NCI-H345 treated with DMSO at 0.1 percent for 48 hours (cell line): ENCODE results near the gene SH3D19.

ENCODE experiments used
- DNase-seq: peaks from one replicate; lab custom pipeline; 2025; ENCODE audit not compliant: unreplicated experiment; lab: John Stamatoyannopoulos, UW

Gene SH3D19, protein sequence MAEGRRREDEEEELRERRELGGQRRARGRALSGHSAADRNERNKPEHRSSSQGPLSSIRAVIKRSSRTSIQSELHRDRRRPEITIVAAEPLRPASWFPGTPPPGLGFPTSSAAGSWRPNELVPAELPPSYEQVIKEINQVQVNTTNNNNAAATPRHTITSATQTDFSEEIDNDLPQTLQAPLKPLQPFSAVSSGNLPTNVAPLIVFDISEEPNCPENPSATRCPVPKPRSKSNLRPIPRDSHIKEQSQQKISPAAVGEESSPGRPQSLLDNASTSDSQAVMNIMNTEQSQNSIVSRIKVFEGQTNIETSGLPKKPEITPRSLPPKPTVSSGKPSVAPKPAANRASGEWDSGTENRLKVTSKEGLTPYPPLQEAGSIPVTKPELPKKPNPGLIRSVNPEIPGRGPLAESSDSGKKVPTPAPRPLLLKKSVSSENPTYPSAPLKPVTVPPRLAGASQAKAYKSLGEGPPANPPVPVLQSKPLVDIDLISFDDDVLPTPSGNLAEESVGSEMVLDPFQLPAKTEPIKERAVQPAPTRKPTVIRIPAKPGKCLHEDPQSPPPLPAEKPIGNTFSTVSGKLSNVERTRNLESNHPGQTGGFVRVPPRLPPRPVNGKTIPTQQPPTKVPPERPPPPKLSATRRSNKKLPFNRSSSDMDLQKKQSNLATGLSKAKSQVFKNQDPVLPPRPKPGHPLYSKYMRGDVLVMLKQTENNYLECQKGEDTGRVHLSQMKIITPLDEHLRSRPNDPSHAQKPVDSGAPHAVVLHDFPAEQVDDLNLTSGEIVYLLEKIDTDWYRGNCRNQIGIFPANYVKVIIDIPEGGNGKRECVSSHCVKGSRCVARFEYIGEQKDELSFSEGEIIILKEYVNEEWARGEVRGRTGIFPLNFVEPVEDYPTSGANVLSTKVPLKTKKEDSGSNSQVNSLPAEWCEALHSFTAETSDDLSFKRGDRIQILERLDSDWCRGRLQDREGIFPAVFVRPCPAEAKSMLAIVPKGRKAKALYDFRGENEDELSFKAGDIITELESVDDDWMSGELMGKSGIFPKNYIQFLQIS

DNA sequence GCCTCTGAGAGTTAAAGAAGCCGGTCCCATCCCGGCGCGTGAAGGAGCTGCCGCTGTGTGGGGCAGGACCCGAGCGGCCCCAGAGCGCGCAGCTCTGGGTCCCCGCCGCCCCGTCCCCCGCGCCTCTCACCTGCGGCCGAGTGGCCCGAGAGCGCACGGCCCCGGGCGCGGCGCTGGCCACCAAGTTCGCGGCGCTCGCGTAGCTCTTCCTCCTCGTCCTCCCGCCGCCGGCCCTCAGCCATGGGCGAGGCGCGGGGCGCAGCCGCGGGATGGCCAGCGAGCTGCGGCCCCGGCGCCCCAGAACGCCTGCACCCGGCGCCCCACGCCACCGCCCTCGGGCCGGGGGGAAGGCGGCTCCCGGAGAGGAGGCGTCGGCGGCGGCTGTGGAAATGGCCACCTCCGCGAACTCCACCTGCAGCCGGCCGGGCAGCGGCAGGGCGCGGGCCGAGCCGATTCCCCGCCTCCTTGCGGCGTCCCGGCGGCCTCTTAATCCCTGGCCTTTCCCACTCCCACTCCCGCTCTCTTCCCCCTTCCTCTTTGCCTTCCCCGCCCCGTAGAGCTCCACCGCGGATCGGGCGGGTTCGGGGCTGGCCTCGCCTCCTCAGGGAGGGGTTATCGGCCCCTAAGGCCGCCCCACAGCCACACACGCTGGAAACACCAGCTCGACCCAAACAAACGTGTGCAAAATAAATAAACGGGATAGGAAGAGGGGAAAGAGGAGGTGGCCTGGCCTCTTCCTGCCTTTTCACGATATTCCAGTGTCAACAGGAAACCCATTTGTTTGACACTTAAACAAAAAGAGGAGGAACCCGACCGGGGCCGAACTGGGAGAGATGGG, at the start of gene SH3D19:
TSS of gene SH3D19 (minus strand) at position 495 of the 838 bp plus-strand sequence. CDS start at position 242, 253 bp downstream.
- DNase-seq: no peak

DNA sequence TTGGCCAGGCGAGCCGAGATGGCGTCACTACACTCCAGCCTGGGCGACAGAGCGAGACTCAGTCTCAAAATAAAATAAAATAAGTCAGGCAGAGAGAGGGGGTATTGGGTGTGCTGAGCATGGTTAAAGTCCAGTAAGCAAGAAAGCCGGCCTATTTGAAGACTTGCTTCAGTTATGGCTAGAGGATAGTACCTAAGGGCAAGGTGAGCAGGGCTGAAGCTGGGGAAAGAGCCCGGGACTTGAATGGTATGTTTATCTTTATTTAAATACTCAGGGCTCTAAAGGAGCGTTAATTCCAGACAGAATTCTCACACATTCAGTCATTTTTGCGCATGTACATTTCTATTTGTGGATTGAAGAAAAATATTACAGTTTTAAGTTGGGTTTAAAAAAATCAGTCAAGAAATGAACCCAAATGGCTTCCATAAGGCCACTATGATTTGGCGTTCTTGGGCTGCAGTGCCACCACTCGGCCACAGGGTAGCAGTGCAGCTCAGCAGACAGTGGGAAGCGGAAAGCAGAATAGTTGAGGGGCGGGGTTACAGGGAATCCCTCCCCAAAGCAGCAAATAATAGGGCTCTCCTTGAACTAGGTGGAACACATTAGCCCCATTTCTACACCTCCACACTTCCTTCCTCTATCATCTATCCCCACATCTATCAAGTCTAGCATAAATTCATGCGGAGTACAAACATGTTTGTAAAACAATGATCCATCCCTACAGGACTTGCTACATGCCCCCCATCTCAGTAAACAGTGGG, 37.2 kb upstream of the SH3D19 start:
- peak; percentile 41 for DNase-seq

DNA sequence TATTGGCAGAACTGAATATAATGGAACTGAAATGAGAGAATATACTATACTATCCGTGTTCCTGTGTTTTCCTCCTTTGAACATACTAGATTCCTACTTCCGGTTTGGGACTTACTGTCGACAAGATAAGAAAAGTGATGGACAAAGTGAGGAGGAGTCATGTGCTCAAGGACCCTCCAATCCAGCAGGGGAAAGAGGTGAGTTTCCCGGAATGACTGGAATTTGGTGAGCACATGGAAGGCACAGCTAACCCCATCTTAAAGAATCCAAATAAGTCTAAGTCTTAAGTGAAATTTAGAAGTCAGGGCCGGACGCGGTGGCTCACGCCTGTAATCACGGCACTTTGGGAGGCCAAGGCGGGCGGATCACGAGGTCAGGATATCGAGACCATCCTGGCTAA, 36.6 kb upstream of the SH3D19 start:
- DNase-seq: no peak

DNA sequence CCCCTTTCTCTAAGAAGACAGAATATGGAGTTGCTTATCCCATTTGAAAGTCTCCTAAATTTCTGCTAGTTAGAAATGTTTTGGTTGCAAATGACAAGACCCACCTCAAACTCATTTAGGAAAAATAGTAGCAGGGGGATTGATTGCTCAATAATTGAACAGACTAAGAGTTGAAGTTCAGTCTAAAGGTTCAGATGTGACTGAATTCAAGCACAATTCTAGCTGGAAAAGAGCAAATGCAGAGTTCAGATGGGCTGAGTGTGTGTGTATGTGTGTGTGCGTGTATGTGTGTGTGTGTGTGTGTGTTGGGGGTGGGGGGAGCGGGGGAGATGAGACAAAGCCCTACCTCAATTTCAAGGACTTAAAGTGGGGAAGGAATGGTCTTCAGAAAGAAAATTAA, 35.7 kb upstream of the SH3D19 start:
- no peak for DNase-seq

DNA sequence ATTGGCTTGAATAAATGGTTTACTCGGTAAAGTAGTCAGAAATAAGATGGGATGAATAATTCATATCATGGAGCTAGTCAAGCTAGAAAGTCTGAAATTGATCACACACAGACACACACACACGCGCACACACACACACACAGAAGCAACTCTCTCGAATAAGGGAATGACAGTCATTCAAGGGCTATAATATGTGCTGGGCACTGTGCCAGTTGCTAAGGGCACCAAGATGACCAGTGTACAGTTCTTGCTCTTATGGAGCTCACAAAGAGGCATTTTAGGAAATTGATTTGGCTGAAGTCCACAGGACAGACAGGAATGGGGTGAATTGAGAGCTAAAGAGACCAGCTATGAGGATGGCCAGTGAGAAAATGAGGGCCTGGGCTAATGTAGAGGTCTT, 34.2 kb upstream of the SH3D19 start:
- no peak for DNase-seq

DNA sequence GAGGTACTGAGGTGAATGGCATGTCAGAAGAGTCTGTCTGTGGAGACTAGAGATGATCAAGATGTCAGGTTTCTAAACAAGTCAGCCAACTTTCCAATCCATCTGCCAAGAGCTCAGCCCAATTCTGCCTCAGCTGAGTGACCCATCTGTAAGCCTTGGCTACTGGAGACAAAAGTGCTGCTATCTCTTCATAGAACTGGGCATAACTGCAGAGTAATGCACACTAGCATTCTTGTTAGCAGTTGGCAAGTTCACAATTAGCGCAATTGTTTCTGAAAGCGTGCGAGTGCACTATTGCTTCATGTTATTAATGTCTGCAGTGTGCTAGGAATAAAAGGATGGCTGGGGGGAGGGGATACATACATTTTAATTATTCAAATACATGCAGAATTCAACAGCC, 32.9 kb upstream of the SH3D19 start:
- DNase-seq: no peak

DNA sequence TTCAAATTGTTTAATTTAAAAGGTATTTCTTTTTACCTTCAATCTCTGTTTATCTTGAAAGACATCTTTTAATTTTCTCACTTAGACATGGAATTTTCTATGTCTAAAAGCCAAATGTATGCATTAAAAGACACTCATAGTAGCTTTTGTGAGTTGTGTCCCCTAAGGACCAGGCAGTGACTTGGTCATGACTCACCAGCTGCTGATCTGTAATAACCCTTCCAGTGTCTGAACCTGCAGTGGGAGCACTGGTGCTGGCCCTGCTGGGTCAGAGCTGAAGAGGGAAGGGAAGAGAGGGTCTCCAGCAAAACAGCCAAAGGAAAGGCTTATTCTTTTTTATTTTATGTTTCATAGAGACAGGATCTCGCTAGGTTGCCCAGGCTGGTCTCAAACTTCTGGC, 31.1 kb upstream of the SH3D19 start:
- no peak for DNase-seq

DNA sequence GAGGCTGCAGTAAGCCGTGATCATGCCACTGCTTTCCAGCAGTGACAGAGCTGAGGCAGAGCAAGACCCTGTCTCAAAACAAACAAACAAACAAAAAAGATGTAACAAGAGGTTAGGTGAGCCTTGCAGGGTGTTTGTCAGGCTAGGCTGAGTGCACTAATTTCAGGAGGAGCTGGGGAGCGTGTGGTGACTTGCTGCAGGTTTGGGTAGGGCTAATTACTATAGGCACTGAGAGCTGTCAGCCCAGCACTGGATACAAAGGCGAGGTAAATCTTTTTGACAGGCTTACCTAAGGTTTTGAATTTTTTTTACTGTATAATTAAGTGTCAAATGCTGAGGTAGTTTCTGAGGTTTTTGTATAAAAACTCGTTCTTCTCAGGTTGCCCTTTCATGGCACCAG, 29.8 kb upstream of the SH3D19 start:
- no peak for DNase-seq

DNA sequence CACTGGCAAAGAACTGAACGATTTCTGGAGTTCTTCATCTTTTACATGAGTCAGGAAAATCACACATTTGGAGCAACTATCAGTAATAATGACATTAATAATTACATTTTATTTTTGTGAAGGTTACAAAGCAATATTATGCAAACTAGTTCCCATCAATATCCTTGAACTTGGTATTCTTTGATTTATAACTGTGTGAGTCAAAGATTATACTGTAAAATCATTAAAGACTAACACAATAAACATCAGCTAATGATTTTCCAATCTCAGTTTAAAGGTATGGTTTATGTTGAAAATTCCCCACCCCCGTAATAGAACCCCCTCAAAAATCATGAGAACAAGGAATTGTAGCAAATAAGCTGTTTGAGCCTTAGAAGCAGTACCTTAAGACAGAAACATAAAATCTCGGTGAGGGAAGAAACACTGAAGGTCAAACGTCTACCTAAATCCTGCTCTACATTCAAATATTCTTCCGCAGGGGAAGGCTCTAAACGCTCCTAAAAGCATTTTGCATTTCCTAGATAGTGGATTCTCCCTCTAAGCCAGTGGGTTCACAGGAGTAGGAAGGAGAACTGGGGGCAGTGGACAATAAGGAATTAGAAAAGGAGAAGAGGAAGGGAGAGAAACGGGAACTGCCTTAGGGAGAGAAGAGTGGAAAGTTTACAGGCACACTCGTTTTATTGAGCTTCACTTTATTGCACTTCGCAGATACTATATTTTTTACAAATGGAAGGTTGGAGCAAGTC, 22.3 kb upstream of the SH3D19 start:
- no peak for DNase-seq

DNA sequence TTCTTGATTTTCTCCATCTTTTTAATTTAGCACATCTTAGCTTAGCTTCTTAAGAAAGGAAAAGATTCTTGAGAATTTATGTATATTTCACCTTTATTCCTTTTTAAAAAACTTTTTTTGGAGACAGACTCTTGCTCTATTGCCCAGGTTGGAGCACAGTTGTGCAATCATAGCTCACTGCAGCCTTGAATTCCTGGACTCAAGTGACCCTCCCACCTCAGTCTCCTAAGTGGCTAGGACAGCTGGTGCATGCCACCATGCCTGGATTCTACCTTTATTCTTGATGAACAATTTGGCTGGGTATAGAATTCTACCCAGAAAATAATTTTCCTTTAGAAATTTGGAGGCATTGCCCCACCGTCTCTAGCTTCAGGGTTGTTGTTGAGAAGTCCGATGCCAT, 19.5 kb upstream of the SH3D19 start:
- no peak for DNase-seq

DNA sequence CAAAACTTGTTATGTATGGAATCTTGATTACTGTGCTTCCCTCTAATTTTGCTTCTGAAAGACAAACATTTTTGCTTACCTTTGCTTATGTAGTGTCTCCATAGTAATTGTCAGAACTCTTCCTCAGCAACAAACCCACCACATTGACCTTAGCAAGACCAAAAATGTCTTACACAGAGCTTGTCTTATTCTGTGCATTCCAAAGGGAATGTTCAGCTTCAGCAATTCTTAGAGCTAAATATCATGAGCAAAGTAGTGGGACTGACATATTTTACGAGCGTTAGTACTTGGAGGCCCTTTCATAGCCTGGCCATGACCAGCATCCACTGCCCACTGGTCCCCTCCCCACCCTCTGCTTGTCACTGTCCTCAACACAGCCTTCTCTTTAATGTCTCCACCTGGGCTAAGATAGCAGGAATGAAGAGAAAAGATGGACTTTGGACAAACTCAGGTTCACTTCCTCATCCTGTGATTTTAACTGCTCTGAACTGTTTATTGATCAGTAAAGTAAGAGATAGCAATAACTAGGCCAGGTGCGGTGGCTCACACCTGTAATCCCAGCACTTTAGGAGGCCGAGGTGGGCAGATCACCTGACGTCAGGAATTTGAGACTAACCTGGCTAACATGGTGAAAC, 15.5 kb upstream of the SH3D19 start:
- DNase-seq: no peak

DNA sequence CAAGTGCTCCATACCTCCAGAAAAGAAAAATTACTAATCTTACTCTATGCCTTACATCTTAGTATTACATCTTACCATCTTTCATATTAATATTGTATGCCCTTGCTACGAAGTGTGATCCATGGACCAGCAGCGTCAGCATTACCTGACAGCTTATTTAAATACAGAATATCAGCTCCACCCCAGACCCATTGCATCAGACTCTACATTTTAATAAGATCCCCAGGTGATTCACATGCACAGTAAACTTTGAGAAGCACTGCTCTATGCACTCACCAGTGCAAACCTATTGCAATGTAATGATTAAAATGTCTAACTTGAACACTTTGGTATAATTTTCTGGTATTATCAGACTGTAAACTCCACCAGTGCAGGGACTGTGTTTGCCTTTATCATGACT, 14.1 kb upstream of the SH3D19 start:
- no peak for DNase-seq

DNA sequence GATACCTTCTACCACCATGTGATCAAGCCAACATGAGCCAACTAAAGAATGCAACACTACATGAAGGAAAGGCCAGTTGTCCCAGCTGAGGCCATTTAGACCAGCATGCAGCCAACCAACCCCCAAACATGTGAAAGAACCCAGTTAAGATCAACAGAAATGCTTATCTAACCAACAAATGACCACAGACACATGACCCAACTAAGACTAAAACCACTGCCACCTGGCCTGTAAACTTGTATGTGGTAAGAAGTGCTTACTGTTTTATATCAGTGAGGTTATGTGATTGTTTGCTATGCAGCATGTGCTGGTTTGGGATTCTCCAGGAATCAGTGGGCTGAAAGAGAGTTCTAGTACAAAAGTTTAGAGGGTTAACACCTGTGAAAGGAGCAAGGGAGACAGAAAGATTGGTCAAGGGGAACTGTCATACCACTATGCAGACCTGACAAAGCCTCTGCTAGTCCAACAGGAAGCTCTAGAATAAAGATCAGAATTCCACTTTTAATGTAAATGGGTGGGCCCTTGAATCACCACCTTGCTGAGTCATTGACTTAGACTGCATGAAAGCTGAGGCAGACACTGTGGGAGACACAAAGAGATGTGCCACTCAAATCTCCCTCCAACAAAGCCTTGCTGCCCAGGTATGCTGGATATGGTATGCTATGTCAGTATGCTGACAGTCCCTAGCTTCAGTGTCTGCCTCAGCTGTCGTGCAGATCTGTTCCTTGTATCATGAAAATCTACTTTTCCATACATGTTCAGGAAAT, 6.1 kb upstream of the SH3D19 start:
- no peak for DNase-seq

DNA sequence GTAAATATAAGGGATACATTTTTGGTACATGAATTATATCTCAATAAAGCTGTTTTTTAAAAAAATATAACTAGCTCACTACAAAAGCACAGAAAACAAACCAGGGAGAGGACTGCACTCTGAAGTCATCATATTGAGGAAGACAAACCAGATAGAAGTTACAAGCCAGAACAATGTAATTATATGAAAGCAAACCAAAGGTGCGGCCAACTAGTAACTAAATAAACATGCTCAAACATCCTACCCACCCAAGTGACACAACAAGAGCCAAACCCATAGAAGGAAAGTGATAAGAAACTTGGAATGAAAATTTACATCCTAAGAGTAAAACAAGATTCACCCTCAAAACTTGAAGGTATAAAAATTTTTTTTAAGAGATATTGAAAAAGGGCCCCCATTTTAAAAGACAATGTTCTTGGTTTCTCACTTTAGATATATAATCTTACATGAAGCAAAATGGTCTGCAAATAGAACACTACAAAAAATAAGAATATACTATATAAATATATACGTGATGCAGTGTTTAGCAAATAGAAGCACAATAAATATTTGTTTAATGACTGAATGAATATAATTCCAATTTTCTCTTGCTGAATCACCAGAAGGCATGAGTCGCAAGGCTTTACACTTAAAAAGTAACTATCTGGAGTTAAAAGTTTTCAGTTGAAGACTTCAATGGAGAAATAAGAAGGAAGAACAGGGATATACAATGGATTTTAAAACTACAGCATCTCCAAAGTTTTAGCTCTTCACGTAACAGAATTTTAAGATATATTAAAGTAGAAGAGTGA, 4.0 kb upstream of the SH3D19 start:
- DNase-seq: no peak

DNA sequence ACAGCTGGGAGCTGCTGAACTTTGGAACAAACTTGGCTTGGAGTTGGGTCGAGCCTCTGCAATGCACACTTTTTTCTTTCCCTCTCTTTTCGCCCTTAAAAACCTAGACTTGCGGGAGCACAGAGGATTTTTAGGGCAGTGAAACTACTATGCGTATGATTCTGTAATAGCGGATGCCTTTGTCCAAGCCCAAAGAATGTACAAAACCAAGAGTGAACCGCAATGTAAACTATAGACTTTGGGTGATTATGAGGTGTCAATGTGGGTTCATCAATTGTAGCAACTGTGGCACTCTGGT, 493 bp upstream of the SH3D19 start:
- DNase-seq: no peak

DNA sequence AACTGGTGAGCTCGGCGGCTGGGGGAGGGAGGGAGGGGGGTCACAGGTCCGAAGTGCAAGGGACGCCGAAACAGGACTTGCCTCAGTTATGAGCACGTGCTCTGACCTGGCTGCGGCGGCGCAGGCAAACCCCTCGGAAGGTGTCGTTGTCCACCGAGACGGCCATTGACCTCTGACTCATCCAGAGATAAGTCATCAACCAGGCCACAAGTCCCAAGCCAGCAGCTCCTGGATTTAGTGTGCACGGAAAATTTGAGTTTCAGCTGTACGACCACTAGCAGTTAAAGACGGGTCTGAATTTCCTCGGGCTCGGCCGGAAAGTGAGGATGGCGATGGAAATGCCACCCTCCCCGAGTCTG, 674 bp downstream of the SH3D19 start:
- no peak for DNase-seq

DNA sequence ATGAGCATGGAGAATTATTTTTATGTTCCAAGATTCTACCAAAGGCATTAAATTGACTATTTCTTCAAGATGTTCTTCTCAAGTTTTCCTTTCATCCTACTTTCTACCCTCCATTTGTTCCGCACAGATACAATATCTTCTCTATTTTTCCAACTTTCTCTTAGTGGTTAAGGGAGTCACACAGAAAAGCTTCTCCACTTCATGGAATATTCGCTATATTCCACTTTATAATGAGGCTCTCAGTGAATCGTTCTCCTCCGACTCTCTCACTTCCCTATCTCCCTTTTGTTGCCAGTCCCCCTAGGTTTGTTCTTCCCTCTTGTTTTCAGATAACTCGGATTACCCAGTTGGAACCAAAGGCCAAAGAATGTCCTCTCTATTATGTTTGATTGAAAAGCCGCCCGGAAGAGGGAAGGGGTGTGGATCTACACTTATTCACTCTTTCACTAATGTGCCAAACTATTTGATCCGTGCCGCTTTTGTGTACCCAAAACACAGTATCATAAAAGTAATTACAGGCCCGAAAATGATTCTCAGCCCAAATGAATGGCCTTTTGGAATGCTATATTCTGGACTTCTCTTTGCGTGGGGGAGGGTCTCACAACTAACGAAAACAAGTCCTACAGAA, 1.2 kb downstream of the SH3D19 start:
- no peak for DNase-seq
